Effector memory CD8-positive, alpha-beta T cell (primary cell): ENCODE measurements around the gene NOX3.

Source experiments
- ATAC-seq: fragments of 150-1000 bp; cut with Tn5 transposase; replicated peaks from 2 replicates; pipeline ENCODE4 v1.10.0; 2021; ENCODE audit warnings: mild to moderate bottlenecking, moderate library complexity
- DNase-seq, 3 experiments: peaks; one replicate each; pipeline ENCODE4 v3.0.0; 2021
- H3K27ac Mint-ChIP-seq, 2 donors: one replicate each; pipeline ENCODE4 v1.8.0; 2022; ENCODE audit warnings: mild to moderate bottlenecking in 2 of 2, mixed read lengths in 2 of 2, moderate library complexity in 2 of 2
- H3K27me3 Mint-ChIP-seq, 2 donors: one replicate each; pipeline ENCODE4 v1.8.0; 2022; ENCODE audit warnings: mixed read lengths in 2 of 2
- H3K36me3 Mint-ChIP-seq: one replicate; pipeline ENCODE4 v1.8.0; 2022; ENCODE audit warnings: mild to moderate bottlenecking, moderate library complexity, mixed read lengths; ENCODE audit not compliant: insufficient read depth
- H3K4me1 Mint-ChIP-seq, 2 donors: one replicate each; pipeline ENCODE4 v1.8.0; 2022; ENCODE audit warnings: low read depth in 2 of 2, mixed read lengths in 2 of 2
- H3K4me3 Mint-ChIP-seq, 2 donors: one replicate each; pipeline ENCODE4 v1.8.0; 2022; ENCODE audit warnings: mild to moderate bottlenecking in 2 of 2, mixed read lengths in 2 of 2, moderate library complexity in 2 of 2
- H3K9me3 Mint-ChIP-seq, 2 donors: one replicate each; pipeline ENCODE4 v1.8.0; 2022; ENCODE audit warnings: mixed read lengths in 2 of 2

Gene NOX3

GRCh38 chr6:155415953-155416352, 39.7 kb downstream of the NOX3 start:
- Mint-ChIP-seq H3K4me3 (no peak overlapping the region), H3K4me1 (peaks cover 14 to 22% of the 10 kb centered on the region in 2 donors)

GRCh38 chr6:155414049-155414448, 41.6 kb downstream of the NOX3 start:
- Mint-ChIP-seq H3K27me3 (no peaks in the 10 kb centered on the region), H3K9me3 (no peaks in the 10 kb centered on the region), H3K4me3 (no peak overlapping the region), H3K27ac (no peak overlapping the region), H3K36me3 (peaks cover 4% of the 10 kb centered on the region), H3K4me1 (peaks cover 11 to 18% of the 10 kb centered on the region in 2 donors)
- no peak for ATAC-seq
- DNase-seq: no peak

More at GRCh38 chr6:155415953-155416352, 39.7 kb downstream of the NOX3 start:
- Mint-ChIP-seq H3K27ac (no peak overlapping the region), H3K27me3 (no peaks in the 10 kb centered on the region), H3K36me3 (peaks cover 4% of the 10 kb centered on the region), H3K9me3 (no peaks in the 10 kb centered on the region)
- ATAC-seq: no peak
- no peak for DNase-seq

GRCh38 chr6:155412335-155412734, 43.3 kb downstream of the NOX3 start:
- ATAC-seq (no peak), DNase-seq (no peak)
- Mint-ChIP-seq H3K27ac (no peak overlapping the region), H3K4me1 (peaks cover 2 to 3% of the 10 kb centered on the region in 2 donors), H3K36me3 (no peaks in the 10 kb centered on the region), H3K9me3 (no peaks in the 10 kb centered on the region), H3K27me3 (no peaks in the 10 kb centered on the region), H3K4me3 (no peak overlapping the region)

DNA sequence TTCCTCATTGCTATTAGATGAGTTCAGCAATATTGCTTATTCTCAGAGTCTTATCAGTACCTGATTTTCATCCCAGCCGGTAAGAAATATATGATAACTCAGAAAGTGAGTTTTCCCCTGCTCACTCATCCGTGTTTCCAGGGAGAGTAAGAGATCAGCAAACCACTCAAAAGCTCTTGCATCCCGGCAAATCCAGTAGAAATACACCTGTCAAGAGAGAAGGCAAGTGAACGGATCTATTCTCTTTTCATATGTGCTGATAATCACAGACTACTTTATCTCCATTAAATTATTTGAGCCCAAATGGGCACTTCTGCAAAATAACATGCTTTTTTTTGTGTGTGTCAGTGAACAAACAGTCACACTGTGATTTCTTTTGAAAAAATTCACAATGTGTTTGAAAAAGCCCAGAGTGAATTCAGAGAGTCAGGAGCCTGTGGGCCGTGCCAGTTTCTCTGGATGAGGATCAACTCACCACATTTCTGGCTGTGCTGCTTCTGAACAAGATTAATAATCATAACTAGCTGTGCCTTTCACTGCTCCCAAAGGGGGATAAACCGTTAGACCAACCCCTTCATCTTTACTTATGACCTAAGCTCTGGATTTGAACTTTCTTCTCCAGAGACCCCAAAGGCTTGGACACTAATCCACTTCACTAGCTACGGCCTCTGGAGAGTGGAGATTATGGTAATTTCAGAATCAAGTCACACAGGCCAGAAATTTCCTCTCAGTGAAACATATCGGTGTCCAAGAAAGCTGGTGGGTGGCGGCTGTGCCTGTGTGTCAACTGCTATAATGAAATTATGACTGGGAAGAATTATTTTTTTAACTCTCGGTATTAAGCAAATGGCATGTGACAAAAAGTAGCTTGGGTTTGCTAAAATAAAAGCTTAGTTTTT, 44.2 kb downstream of the NOX3 start:
- H3K27ac Mint-ChIP-seq: no peak overlapping the region
- no peaks in the 10 kb centered on the region for H3K4me1 Mint-ChIP-seq
- ATAC-seq (no peak), DNase-seq (no peak)
- no peaks in the 10 kb centered on the region for H3K9me3 Mint-ChIP-seq
- H3K27me3 Mint-ChIP-seq: no peaks in the 10 kb centered on the region
- no peaks in the 10 kb centered on the region for H3K36me3 Mint-ChIP-seq
- no peak overlapping the region for H3K4me3 Mint-ChIP-seq

DNA sequence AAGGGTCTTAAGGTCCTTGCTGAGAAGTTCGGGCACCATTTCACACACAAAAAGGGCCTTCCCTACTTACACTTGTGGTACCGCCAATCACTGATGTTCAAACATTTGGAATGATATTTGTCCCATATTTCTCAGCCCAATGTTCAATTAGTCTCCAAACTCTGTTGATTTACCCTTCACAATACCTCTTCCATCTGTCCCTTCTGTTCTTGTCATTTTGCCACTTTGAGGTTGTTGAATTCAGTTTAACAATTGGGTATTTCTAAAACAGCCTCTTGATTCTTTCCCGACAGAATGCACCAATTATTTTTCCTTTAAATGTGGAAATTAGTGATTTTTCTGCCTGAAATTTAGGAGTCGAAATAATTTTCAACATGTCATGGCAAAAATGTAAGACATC, 46.2 kb downstream of the NOX3 start:
- ATAC-seq: no peak
- no peaks in the 10 kb centered on the region for H3K9me3 Mint-ChIP-seq

GRCh38 chr6:155408981-155409380, 46.7 kb downstream of the NOX3 start:
- Mint-ChIP-seq H3K27ac (no peak overlapping the region), H3K27me3 (peaks cover 7 to 12% of the 10 kb centered on the region in 2 donors), H3K36me3 (no peaks in the 10 kb centered on the region), H3K4me3 (no peak overlapping the region), H3K4me1 (no peaks in the 10 kb centered on the region), H3K9me3 (no peaks in the 10 kb centered on the region)
- DNase-seq (no peak), ATAC-seq (no peak)

More for the DNA sequence above, 46.2 kb downstream of the NOX3 start:
- no peak for DNase-seq
- Mint-ChIP-seq H3K27ac (no peak overlapping the region), H3K4me1 (no peaks in the 10 kb centered on the region), H3K4me3 (no peak overlapping the region), H3K36me3 (no peaks in the 10 kb centered on the region), H3K27me3 (peaks cover 7 to 12% of the 10 kb centered on the region in 2 donors)

DNA sequence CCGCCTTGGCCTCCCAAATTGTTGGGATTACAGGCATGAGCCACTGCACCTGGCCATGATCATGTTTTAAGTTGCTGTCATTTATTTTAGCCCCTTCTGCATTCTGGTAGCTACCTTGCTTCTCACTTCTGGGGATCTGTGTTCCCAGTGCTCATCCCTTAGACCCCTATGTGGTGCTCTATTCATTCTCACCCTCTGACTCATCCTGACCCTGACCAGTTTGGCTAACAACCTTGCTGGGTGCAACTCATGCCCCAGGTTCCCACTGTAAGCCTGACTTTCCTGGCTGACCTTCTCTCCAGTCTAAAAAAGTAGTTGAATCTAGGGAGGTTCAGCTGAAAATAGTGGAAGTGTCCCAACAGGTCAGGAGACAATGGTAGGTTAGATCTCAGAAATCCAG, 47.4 kb downstream of the NOX3 start:
- Mint-ChIP-seq H3K27ac (no peak overlapping the region), H3K4me1 (no peaks in the 10 kb centered on the region), H3K27me3 (peaks cover 7 to 12% of the 10 kb centered on the region in 2 donors), H3K4me3 (no peak overlapping the region), H3K9me3 (no peaks in the 10 kb centered on the region), H3K36me3 (no peaks in the 10 kb centered on the region)
- ATAC-seq (no peak), DNase-seq (no peak)

- Mint-ChIP-seq H3K4me1 (no peaks in the 10 kb centered on the region), H3K27ac (no peak overlapping the region), H3K9me3 (no peaks in the 10 kb centered on the region), H3K4me3 (no peak overlapping the region), H3K36me3 (no peaks in the 10 kb centered on the region), H3K27me3 (peaks cover 7 to 12% of the 10 kb centered on the region in 2 donors)
- DNase-seq (no peak), ATAC-seq (no peak)
These were observed 48.8 kb downstream of the NOX3 start for GRCh38 chr6:155406801-155407200.

- no peak for DNase-seq
- no peaks in the 10 kb centered on the region for H3K4me1 Mint-ChIP-seq
- no peaks in the 10 kb centered on the region for H3K36me3 Mint-ChIP-seq
- ATAC-seq: no peak
- H3K9me3 Mint-ChIP-seq: no peaks in the 10 kb centered on the region
- H3K4me3 Mint-ChIP-seq: no peak overlapping the region
- H3K27ac Mint-ChIP-seq: no peak overlapping the region
- H3K27me3 Mint-ChIP-seq: peaks cover 12 to 21% of the 10 kb centered on the region in 2 donors
These were observed 50.7 kb downstream of the NOX3 start for GRCh38 chr6:155404937-155405336.

DNA sequence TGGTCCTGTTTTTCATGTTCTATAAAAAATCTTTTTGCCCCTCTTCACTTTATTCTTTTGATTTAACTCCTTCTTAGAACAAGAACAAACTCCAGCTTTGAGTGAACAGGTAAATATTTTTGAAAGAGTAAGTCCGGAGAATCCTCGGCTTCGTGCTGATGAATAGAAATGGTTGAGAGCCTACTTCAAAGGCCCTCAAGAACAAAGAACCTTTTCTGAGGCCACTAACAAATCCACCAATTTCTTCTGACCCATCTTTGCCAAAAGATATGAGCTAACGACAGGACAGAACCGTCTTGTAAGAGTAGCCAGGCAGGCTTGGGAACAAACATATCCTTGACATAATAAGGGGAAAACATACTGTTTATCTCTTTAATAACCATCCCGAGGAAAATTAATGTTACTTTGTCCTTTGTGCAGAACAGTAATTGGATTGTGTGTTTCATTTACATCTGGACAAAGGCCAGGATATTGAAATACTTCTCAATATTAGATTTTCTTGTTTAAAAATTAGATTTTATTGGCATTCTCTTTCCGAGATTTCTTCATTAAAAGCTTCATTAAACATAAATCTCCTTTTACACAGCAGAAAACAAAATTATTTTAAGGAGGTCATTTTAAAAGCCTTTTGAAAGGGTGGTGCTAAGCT, 52.9 kb downstream of the NOX3 start:
- peaks cover 12 to 21% of the 10 kb centered on the region in 2 donors for H3K27me3 Mint-ChIP-seq
- no peak overlapping the region for H3K4me3 Mint-ChIP-seq
- no peaks in the 10 kb centered on the region for H3K4me1 Mint-ChIP-seq
- no peaks in the 10 kb centered on the region for H3K9me3 Mint-ChIP-seq
- H3K36me3 Mint-ChIP-seq: no peaks in the 10 kb centered on the region
- H3K27ac Mint-ChIP-seq: no peak overlapping the region
- DNase-seq (no peak), ATAC-seq (no peak)

- H3K27me3 Mint-ChIP-seq: peaks cover 13 to 14% of the 10 kb centered on the region in 2 donors
- H3K36me3 Mint-ChIP-seq: no peaks in the 10 kb centered on the region
- H3K9me3 Mint-ChIP-seq: no peaks in the 10 kb centered on the region
- H3K4me1 Mint-ChIP-seq: no peaks in the 10 kb centered on the region
- no peak overlapping the region for H3K4me3 Mint-ChIP-seq
- no peak overlapping the region for H3K27ac Mint-ChIP-seq
- ATAC-seq (no peak), DNase-seq (no peak)
These were observed 55.0 kb downstream of the NOX3 start for GRCh38 chr6:155400654-155400965.

GRCh38 chr6:155399745-155400653, 55.6 kb downstream of the NOX3 start:
- H3K36me3 Mint-ChIP-seq: no peaks in the 10 kb centered on the region
- H3K4me3 Mint-ChIP-seq: no peak overlapping the region
- H3K4me1 Mint-ChIP-seq: no peaks in the 10 kb centered on the region
- no peak overlapping the region for H3K27ac Mint-ChIP-seq
- H3K27me3 Mint-ChIP-seq: peaks cover 9 to 14% of the 10 kb centered on the region in 2 donors
- DNase-seq (no peak), ATAC-seq (no peak)
- no peaks in the 10 kb centered on the region for H3K9me3 Mint-ChIP-seq

DNA sequence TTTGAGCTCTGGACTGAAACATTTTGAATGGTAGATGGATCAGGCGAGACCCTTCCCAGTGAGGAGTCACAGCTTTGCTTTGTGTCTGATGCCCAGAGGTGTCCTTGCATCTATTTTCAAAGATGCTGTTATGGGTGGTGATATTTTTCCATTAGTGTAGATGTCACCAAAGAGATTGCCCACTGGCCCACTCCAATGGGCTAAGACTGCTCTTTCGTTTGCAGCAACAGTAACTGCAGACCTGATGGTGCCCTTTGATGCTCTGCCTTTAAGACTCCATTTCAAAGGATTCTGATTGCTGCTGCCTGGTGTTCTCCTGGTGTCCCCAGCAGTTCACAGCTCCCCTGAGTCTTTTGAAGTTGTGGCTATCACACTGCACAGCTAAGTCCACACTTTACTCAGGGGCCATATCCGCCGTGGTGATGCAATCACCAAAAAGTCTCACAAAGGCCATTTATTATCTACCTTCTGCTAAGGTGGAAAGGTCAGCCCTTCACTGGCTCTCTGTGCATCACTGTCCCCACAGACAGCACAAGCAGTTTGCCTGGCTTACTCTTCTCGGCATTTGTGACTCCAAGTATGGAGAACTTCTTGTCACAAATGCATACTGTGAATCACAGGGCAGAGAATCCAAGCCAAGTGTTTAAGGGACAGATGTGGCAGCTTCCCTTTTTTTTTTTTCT, 56.4 kb downstream of the NOX3 start:
- Mint-ChIP-seq H3K9me3 (no peaks in the 10 kb centered on the region), H3K4me1 (no peaks in the 10 kb centered on the region), H3K4me3 (no peak overlapping the region), H3K36me3 (no peaks in the 10 kb centered on the region), H3K27ac (no peak overlapping the region), H3K27me3 (peaks cover 9 to 17% of the 10 kb centered on the region in 2 donors)
- DNase-seq (no peak), ATAC-seq (no peak)
